PC-9 (cell line): ENCODE measurements around the gene ALDH3B2.

ENCODE experiments used
- CTCF ChIP-seq: fragments of 200-600 bp; sonication (generic); conservative IDR thresholded peaks from 2 replicates; pipeline ENCODE4 v1.6.1; 2017; ENCODE audit warnings: mixed run types, antibody characterized with exemption, mild to moderate bottlenecking, moderate library complexity
- EZH2 ChIP-seq: fragments of 200-600 bp; sonication (generic); IDR thresholded peaks from 2 replicates; pipeline ENCODE4 v1.8.0; 2017; ENCODE audit warnings: antibody characterized with exemption, low read depth

GRCh38 chr11:67695606-67696005 is 21.2 kb upstream of the ALDH3B2 start:
- no peak for TF ChIP-seq CTCF
- no peak for TF ChIP-seq EZH2
